Measurements from ENCODE around the gene ILRUN.
"Not testable (repeated sequence)": the region's sequence is repeated elsewhere in the genome, so short reads cannot be mapped to it uniquely, and the experiment has no call there.

GRCh38 chr6:34680313-34680712, 16.3 kb downstream of the ILRUN start:
- not testable (repeated sequence) for TF ChIP-seq CTCF, POLR2A (IDR thresholded peaks at IDR 0.05)

Measured in uterus (tissue), 2 donors.